Middle frontal gyrus (tissue), 1 donor: Measurements from ENCODE around the gene BCL2.
A peak's percentile ranks its signal among the peaks of the same experiment; 100 is the strongest.

ENCODE experiments used
- DNase-seq: peaks from one replicate; pipeline ENCODE4 v3.0.0-alpha.2; 2015; ENCODE audit warnings: low spot score; ENCODE audit errors: extremely low spot score

BCL2 gene

GRCh38 chr18:63329431-63330145 is 10.0 kb upstream of the BCL2 start:
- no peak for DNase-seq

GRCh38 chr18:63326011-63326410 is 6.4 kb upstream of the BCL2 start:
- DNase-seq = no peak

GRCh38 chr18:63325086-63325686 is 5.6 kb upstream of the BCL2 start:
- DNase-seq = no peak

- peak; percentile 79 for DNase-seq
These were observed 3.5 kb upstream of the BCL2 start for GRCh38 chr18:63322908-63323634.

- DNase-seq = no peak
These were observed 2.6 kb upstream of the BCL2 start for GRCh38 chr18:63322206-63322605.

GRCh38 chr18:63321291-63321690 is 1.7 kb upstream of the BCL2 start:
- DNase-seq = no peak

GRCh38 chr18:63320975-63321265 is 1.4 kb upstream of the BCL2 start:
- no peak for DNase-seq

- DNase-seq = peak; percentile 69
These were observed 780 bp upstream of the BCL2 start for GRCh38 chr18:63320123-63320974.

- no peak for DNase-seq
These were observed 633 bp downstream of the BCL2 start for GRCh38 chr18:63318889-63319382.

GRCh38 chr18:63317982-63318888 is 1.3 kb downstream of the BCL2 start:
- DNase-seq = no peak

- DNase-seq = no peak
These were observed 2.0 kb downstream of the BCL2 start for GRCh38 chr18:63317556-63317946.

GRCh38 chr18:63316612-63317555 is 2.7 kb downstream of the BCL2 start:
- DNase-seq = no peak

- no peak for DNase-seq
These were observed 3.7 kb downstream of the BCL2 start for GRCh38 chr18:63315876-63316275.

GRCh38 chr18:63315131-63315662 is 4.4 kb downstream of the BCL2 start:
- DNase-seq = no peak

- no peak for DNase-seq
These were observed 5.3 kb downstream of the BCL2 start for GRCh38 chr18:63314062-63314790.

- DNase-seq = no peak
These were observed 6.1 kb downstream of the BCL2 start for GRCh38 chr18:63313396-63313917.

GRCh38 chr18:63312737-63313395 is 6.7 kb downstream of the BCL2 start:
- no peak for DNase-seq

- DNase-seq = no peak
These were observed 7.6 kb downstream of the BCL2 start for GRCh38 chr18:63312019-63312409.
